Tongue (tissue), 2 donors: ENCODE data around the gene KRT4. TPM values are rescaled to one million over a fixed set of nuclear protein-coding genes. Genes with fewer than 3 reads are reported as not detected.
"Not testable (repeated sequence)": the region's sequence is repeated elsewhere in the genome, so short reads cannot be mapped to it uniquely, and the experiment has no call there.

Experiments used
- DNase-seq: peaks from one replicate; pipeline ENCODE4 v3.0.0-alpha.2; 2015
- total RNA-seq: library from RNA; depleted of rRNA; stranded (reverse); fragments of >200 nt; gene quantifications from one replicate; pipeline ENCODE4 v1.2.3, GENCODE V29; 2014

KRT4 gene
- total RNA-seq, 1 donor from 2014 or later: 420 TPM

DNA sequence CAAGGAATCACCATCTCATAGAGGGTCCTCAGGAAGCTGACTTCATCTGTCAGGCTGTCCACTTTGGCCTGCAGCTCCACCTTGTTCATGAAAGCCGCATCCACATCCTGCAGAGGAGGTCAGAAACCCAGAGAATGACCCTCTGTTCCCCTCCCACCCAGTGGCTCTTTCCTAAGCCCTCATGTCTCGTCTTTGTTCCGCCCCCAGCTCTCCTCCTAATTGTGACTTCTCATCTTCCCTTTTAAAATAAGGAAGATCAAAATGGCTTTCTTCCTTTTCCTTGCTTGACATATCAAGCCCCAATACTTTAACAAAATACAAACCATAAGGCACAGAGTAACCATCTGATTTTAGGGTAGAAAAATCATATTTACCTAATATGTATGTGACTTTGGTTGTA is 41.1 kb downstream of the KRT4 start:
- no peak for DNase-seq

DNA sequence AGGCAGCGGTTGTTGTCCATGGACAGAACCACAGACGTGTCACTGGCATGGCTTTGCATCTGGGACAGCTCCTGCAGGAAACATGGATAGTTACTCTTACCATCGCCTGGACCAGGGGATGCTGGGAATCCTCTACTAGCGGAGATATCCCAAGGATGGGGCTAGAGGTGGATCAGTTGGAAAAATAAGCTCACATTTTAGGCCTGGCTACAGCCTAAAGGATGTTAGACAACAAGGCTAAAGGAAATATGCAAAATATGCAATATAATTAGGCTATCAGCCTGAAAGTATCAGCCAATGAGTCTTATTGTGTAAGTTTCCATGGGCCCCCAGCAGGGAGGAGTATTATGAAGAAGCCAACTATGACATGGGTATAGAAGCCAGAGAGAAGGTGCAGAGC is 41.7 kb downstream of the KRT4 start:
- no peak for DNase-seq

DNA sequence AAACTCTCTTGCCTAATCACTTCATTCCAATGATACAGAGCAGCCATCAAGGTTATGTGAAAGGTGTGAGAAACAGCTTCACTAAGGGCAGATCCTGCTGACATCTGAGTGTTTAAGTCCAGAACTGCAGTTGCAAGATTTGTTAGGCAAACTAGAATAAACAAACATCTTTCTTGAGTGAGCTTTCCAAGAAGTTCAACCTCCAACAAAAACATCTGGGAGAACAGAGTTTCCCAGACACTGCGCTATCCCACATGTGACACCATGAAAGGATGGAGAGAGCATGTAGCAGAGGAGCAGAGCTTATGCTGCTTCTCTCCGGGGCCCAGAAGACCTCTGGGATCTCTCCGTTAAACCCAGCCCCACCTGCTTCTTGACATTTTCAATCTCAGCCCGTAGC is 42.4 kb downstream of the KRT4 start:
- peak; percentile 52 for DNase-seq

DNA sequence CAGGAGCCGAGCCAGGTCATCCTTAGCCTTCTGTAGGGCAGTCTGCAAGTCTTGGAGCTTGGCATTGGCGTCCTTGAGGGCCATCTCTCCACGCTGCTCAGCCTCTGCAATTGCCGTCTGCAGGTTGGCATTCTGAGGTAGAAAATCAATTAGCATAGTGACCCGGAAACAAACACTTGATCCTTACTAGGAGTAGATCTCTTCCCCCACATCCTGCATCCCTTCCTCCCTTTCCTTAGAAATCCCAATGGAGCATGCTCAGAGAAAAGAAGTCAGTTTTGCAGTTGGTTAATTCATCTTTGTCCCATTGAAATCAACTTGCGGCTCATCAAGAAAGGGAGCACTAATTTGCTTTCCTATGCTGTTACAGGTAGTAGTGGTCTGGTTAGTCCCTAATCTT is 42.8 kb downstream of the KRT4 start:
- DNase-seq: no peak

DNA sequence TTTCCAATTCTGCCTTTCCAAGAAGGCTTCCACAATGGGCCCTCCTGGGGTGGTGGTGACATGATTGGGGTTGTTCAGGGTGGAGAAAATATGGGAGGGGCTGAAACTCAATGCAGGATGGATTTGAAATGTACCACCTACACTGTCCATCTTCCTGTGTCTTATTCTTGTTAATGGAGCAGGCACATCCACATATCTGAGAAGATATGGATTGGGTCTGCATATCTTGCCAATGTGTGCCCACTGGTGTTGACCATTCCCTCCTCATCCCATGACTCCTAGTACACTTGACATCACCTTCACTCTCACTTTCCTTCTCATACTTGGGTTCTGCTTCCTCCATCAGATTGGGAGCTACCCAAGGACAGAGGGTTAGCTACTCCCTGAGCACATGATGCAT is 44.0 kb downstream of the KRT4 start:
- no peak for DNase-seq

DNA sequence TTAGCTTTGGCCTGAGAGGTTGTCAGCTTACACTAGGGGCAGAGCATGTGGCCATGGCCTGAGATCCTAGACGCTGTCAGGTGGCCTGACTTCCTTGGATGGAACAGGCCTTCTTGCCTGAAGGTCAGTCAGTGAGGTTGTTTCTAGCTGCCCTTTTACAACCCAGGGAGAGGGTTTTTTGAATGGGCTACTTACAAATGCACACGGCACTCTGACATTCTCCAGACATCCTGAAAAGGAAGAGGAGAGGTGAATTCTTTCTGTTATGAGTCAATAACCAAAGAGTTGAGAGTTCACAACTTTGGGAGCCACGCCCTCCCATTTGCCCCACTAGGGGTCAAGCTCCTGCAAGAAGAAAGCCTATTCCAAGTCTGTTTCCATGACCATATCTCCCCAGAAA is 44.6 kb downstream of the KRT4 start:
- DNase-seq: no peak

DNA sequence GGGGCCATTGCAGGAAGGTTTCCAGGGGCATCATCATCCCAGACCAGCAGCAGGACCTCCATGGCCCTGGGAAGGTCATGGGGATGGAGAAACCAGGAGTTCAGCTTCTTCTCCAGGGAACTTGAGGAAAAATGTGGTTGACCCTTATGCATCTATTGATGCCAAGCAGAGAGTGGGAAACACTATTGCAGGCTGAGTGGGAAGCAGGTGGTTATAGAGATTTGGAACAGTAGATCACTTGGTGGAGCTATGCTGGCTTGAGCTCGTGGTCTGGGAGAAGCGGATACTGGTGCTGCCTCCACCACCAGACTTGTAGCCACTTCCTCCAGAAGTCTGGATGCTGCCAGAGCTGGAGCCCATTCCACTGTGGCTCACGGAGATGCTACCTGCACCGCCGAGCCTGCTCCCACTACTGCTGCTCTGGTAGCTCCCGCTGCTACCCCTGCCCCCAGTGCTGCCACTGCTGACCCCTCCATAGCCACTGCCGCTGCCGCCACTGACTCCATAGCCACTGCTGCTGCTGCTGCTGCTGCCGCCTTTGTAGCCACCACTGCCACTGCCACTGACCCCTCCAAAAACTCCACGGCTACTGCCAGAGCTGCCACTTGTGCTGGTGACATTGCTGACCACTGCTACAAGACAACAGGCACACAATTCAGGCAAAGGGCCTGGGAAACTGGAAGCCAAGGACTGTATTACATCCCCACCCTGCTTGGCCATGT is 45.3 kb downstream of the KRT4 start:
- no peak for DNase-seq

DNA sequence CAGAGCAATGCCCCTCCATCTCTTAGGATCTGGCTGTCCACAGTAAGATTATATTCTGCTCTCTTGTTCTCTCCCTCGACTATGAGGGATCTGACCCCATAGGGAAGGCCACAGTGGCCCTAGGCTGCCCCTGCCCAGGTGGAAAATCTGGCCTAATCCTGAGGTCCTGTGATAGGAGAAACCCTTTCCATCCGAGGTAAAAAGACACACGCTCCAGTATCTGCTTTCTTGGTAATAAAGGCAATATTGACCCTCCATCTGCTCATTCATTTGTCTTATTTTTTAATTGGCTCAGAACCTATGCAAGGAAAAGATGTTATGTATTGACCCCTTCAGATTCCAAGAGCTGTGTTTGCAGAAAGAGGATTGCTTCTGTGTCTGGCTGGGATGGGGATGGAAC is 46.5 kb downstream of the KRT4 start:
- no peak for DNase-seq

DNA sequence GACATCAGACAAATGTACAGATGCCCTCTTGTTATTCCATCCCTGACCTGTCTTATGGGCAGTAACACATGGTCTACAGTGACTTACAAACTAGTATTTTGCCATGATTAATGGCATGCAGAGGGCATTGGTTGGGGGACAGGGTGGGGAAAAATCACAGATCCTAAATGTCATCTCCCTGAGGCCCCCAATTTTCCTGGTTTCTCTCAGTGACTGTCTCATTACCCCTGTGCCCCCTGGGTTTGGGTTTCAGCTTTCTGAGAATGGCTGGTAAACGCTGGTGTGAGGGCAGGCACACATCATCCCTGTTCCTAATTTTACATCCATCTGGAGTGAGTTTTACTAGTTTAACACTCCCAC is 46.9 kb downstream of the KRT4 start:
- no peak for DNase-seq

DNA sequence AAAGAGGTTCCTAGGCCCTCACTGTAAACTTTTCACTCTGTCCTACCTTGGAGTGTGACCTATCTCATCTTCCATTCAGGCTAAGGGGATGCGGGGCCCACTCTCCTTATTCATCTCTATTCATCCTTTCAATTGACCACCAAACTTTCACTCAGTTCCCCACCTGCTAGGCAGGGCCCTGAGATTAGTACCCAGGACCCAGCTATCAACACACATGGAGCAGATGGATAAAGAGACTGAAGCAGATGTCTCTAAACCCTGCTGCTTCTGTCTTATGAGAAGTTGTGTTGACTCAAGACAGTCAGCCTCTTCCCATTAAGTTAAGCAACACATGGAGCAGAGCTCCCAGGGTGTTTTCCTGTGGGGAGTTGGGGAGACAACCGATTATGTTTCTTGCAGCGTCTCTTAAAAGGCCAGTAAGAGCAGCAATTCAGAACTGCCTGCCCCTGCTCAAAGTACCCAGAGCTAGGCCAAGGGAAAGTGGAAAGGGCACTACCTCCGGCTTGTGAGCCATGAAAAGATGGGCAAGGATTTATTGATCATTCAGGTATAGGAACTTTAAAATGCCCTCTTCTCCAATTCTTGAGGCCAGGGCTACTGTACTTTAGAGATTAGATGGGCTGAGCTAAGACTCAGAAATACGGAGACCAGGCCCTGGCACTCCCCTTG is 47.4 kb downstream of the KRT4 start:
- no peak for DNase-seq

DNA sequence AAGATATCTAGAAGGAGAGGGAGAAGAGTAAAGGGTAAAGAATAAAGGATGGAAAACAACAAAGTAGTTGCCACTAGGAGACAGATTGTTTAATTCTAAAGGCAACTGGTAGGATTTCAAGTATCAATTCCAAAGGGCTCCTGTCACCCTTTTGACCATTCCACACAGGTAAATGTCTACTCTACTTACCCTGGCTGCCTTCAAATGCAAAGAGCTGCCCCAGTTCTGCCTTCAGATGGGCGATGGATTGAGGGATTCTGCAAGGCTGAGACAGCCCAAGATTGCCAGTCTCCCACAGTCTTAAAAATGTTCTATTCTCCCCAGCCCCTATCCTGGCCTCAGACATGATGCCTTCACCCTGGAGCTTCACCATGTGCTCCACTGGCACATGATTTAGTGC is 48.2 kb downstream of the KRT4 start:
- no peak for DNase-seq

DNA sequence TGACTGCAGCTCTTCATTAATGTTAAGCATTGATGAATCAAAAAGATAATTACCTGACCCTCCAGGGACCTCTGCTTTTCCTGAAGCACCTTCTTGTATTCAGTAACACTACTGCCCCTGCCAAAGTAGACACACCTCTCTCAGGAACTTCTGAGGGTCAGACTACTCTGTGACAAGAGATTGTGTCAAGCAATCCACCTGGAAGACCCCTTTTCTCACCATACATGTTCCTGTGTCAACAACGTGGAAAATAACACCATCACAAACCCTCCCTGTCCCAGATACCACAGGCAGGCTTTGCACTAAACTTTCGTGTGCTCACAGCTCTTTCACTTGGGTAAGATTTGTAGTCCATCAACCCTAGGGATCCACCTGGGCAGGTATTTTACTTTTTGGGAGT is 49.9 kb downstream of the KRT4 start:
- DNase-seq: no peak

DNA sequence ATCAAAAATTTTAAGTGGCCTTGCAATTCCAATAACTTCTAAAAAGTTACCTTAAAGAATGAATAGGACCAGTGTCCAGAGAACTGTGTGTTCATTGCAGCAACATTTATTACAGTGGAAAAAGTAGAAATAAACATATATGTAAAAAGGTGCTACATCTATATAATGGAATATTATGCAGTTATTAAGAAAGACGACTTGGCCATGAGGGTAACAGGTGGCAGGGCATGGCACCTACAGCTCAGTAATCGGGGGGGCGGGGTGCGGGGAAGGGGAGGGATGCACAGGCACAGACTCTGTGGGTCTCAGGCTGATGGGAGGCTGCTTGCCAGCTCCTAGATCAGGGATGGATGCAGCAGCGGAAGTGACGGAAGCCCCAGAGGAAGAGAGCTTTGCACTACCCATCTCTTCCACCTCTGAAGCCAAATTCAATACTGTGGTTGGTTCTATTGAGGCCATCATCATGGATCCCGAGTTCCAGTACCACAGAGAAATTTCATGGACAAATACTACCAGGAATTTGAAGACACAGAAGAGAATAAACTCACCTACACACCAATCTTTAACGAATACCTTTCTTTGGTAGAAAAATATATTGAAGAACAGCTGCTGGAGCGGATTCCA is 50.8 kb downstream of the KRT4 start:
- no peak for DNase-seq

DNA sequence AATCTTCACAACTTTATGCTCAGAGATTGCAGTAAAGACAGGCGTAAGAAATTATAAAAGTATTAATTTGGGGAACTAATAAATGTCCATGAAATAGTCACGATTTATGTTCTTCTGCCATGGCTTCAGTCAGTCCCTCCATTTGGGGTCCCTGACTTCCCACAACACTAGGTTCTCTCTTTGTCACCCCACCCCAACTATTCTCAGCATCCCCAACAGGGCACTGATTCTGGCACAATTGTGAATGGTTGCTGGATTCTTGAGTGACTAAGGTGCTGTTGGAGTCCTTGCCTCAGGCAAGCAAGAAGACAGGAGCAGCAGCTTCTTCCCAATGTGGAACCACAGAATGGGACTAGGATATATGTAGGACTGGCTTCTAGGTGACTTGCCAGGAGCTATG is 52.1 kb downstream of the KRT4 start:
- DNase-seq: no peak

DNA sequence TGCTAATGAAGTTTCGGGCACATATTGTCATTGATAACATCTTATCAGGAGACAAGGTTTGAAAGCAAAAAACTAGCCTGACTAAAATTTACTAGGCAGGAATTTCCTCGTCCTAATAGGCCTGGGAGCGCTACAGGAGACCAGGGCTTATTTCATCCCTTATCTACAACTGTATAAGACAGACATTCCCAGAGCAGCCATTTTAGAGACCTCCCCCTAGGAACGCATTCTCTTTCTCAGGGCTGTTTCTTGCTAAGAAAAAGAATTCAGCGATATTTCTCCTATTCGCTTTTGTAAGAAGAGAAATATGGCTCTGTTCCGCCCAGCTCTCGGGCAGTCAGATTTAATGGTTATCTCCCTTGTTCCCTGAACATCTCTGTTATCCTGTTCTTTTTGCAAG is 52.7 kb downstream of the KRT4 start:
- not testable (repeated sequence) for DNase-seq

DNA sequence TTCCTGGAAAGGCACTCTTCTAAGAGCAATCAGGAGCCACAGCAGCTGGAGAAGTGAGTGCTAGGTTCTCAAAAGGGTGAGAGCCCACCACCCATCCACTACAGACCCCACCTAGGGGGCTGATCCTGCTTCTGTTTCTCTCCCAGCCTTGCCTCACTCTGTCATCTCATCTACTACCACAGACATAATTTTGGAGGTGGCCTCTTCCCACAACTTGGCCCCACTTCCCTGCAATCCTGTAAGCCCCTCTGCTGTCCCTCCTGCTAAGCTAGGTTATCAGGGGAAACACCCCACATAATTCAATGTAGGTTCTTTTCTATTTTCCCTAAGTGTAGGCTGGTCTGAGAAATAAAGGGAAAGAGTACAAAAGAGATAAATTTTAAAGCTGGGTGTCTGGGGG is 53.3 kb downstream of the KRT4 start:
- no peak for DNase-seq

DNA sequence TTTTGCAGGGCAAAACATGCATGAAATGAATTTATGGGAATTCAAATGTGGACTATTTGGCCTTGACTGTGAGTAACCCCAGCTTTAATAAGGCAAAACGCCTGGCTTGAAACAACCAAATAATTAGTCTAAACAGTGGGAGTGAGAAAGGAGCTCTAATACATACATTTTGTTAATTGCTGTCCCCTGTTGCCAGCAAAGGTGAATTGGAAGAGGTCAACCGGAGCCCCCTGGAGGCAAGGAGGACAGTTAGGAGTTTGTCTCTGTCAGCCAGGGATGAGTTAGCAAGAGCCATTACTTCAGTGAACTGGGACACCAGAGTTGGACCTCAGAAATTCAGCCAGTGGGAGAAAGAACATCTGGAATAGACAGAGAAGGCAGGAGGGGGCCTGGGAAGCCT is 54.2 kb downstream of the KRT4 start:
- DNase-seq: no peak

DNA sequence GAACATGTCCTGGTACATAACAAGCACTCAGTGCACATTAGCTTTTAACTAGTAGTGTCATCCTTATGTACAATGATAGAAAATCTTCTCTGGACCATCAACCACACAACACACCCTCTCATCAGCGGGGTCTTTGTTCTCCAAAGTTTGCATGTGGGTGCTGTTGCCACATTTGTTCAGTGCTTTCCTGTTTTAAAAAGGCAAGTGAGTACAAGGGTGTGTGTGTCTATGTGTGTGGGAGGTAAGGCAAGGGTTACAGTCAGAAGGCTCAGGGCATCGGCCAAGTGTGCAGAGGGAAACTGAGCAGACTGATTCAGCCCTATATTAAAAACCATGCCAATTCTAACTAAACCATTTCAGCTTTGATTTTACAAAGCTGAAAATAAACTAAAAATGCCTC is 54.7 kb downstream of the KRT4 start:
- no peak for DNase-seq

DNA sequence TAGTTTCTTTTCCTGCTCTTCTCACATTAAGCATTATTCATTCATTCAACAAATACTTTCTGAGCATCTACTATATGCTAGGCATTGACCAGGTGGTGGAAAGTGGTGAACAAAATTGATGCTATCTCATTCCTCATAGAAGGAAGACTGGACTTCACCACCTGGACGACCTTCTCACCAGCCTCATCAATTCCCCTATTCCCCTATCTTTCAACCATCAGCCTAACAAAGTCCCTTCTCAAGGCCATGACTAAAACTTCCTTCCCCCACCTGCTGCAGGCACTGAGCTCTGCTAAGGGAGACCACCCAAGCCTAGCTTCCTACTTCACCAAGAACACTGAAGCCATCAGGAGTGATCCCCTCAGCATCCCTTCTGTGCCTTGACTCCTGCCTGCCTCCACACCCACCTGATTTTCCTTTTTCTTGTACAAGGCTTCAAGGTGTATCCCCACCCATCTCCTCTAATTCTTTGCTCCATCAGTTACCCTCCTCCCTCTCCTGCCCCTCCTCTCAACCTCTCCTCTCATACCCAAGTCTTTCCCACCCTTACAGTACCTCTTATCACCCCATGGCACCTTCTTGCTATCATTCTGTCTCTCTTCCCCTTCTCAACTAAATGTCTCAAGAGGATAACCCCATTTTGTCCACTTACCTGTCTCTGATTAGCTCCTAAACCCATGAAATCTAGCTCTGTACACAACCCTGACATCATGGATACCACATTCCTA is 56.3 kb downstream of the KRT4 start:
- no peak for DNase-seq
